CD4-positive, alpha-beta T cell (primary cell): Measurements from ENCODE around the gene LRP2. TPM values are rescaled to one million over a fixed set of nuclear protein-coding genes. Genes with fewer than 3 reads are reported as not detected.

Experiments
- ATAC-seq: fragments of 200-7000 bp; cut with Tn5 transposase; one replicate; pipeline ENCODE4 v1.10.0; 2022; ENCODE audit warnings: mild to moderate bottlenecking; ENCODE audit not compliant: poor library complexity
- CTCF ChIA-PET: fragments of 350-600 bp; sonication (Branson Sonifier 250); formaldehyde crosslinking; loops from one replicate; lab custom pipeline; 2021; ENCODE audit warnings: antibody characterized with exemption, inconsistent platforms; lab: Charles Lee
- POLR2A ChIA-PET: fragments of 350-600 bp; sonication (Branson Sonifier 250); formaldehyde crosslinking; loops from one replicate; lab custom pipeline; 2021; ENCODE audit warnings: antibody characterized with exemption, inconsistent platforms; lab: Charles Lee
- DNase-seq, 14 experiments: peaks; one replicate each; pipeline ENCODE4 v3.0.0-alpha.2; 2013 to 2020; ENCODE audit warnings: mixed read lengths in 2 of 14
- H3K27ac ChIP-seq, 2 donors: one replicate each; pipeline versions ENCODE4 v1.5.1 to v1.7.0; 2013; ENCODE audit warnings: low read length in 2 of 2, low read depth in 1 of 2, mild to moderate bottlenecking in 1 of 2
- H3K27me3 ChIP-seq, 2 experiments: 1 replicate in 1 of 2; 2 replicates in 1 of 2; pipeline versions ENCODE4 v1.6.1 to v1.7.0; 2013; ENCODE audit warnings: low read length in 2 of 2, control low read depth in 1 of 2, mild to moderate bottlenecking in 1 of 2, moderate library complexity in 1 of 2; ENCODE audit not compliant: insufficient read depth in 2 of 2, control insufficient read depth in 1 of 2
- H3K36me3 ChIP-seq: one replicate; pipeline ENCODE4 v1.6.1; 2013; ENCODE audit warnings: low read length, control low read depth; ENCODE audit not compliant: insufficient read depth
- H3K4me1 ChIP-seq: one replicate; pipeline ENCODE4 v1.6.1; 2013; ENCODE audit warnings: low read length, control low read depth; ENCODE audit not compliant: insufficient read depth
- H3K4me3 ChIP-seq: one replicate; pipeline ENCODE4 v1.5.1; 2013; ENCODE audit warnings: mild to moderate bottlenecking, low read length, moderate library complexity
- H3K9me3 ChIP-seq, 2 experiments: 1 replicate in 1 of 2; 2 replicates in 1 of 2; pipeline versions ENCODE4 v1.6.1 to v1.7.0; 2013; ENCODE audit warnings: low read length in 2 of 2, mild to moderate bottlenecking in 2 of 2, control low read depth in 1 of 2, moderate library complexity in 1 of 2; ENCODE audit not compliant: control insufficient read depth in 1 of 2, insufficient read depth in 1 of 2
- H3K27ac Mint-ChIP-seq: one replicate; pipeline ENCODE4 v1.8.0; 2020; ENCODE audit warnings: mixed read lengths
- H3K27me3 Mint-ChIP-seq: one replicate; pipeline ENCODE4 v1.8.0; 2021; ENCODE audit warnings: mixed read lengths
- H3K36me3 Mint-ChIP-seq: one replicate; pipeline ENCODE4 v1.8.0; 2021; ENCODE audit warnings: low read depth, mixed read lengths
- H3K4me1 Mint-ChIP-seq: one replicate; pipeline ENCODE4 v1.8.0; 2021; ENCODE audit warnings: low read depth, mixed read lengths
- H3K4me3 Mint-ChIP-seq: one replicate; pipeline ENCODE4 v1.8.0; 2020; ENCODE audit warnings: mild to moderate bottlenecking, mixed read lengths
- H3K9me3 Mint-ChIP-seq: one replicate; pipeline ENCODE4 v1.8.0; 2020; ENCODE audit warnings: mixed read lengths
- intact Hi-C, 2 experiments: fragments of 100-400 bp; cut with DNase I in 1 of 2; cut with micrococcal nuclease in 1 of 2; formaldehyde crosslinking; loops; one replicate each; pipeline versions ENCODE4 v1.15.1 to v1.9.0; 2023 to 2025; cut with DNase I, micrococcal nuclease
- total RNA-seq, 174 experiments: library from RNA in 2 of 174; stranded (reverse) in 2 of 174; gene quantifications; one replicate each; pipeline ENCODE4 v1.2.3 and lab custom pipeline; 2021 to 2026
- TF ChIP-seq, protein P1 (sequence below): fragments of 200-600 bp; IDR thresholded peaks from one replicate; pipeline ENCODE4 v1.8.0; 2022; ENCODE audit warnings: antibody characterized with exemption, mild to moderate bottlenecking

Gene LRP2
- total RNA-seq, 2 experiments from 2014 or later: 0.03 TPM; not detected in 1

GRCh38 chr2:169165791-169166190 lies 196.5 kb downstream of the LRP2 start:
- Histone ChIP-seq H3K9me3 (no peaks in the 10 kb centered on the region), H3K4me3 (no peak overlapping the region), H3K27ac (no peak overlapping the region), H3K4me1 (no peaks in the 10 kb centered on the region), H3K27me3 (no peaks in the 10 kb centered on the region), H3K36me3 (no peaks in the 10 kb centered on the region)
- no peaks in the 10 kb centered on the region for H3K36me3 Mint-ChIP-seq
- intact Hi-C loops: no loop called here
- ATAC-seq (no peak), DNase-seq (no peak)
- POLR2A ChIA-PET: no interaction called here
- H3K27ac Mint-ChIP-seq: no peak overlapping the region
- TF ChIP-seq, protein P1, sequence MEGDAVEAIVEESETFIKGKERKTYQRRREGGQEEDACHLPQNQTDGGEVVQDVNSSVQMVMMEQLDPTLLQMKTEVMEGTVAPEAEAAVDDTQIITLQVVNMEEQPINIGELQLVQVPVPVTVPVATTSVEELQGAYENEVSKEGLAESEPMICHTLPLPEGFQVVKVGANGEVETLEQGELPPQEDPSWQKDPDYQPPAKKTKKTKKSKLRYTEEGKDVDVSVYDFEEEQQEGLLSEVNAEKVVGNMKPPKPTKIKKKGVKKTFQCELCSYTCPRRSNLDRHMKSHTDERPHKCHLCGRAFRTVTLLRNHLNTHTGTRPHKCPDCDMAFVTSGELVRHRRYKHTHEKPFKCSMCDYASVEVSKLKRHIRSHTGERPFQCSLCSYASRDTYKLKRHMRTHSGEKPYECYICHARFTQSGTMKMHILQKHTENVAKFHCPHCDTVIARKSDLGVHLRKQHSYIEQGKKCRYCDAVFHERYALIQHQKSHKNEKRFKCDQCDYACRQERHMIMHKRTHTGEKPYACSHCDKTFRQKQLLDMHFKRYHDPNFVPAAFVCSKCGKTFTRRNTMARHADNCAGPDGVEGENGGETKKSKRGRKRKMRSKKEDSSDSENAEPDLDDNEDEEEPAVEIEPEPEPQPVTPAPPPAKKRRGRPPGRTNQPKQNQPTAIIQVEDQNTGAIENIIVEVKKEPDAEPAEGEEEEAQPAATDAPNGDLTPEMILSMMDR: no peak
- H3K4me1 Mint-ChIP-seq: no peaks in the 10 kb centered on the region
- H3K9me3 Mint-ChIP-seq: peaks cover 2% of the 10 kb centered on the region
- CTCF ChIA-PET: no interaction called here
- no peak overlapping the region for H3K4me3 Mint-ChIP-seq
- H3K27me3 Mint-ChIP-seq: peaks cover 53% of the 10 kb centered on the region

- peaks cover 47% of the 10 kb centered on the region for H3K27me3 Mint-ChIP-seq
- no peaks in the 10 kb centered on the region for H3K36me3 ChIP-seq
- no peak overlapping the region for H3K27ac ChIP-seq
- no peaks in the 10 kb centered on the region for H3K27me3 ChIP-seq
- H3K4me1 ChIP-seq: no peaks in the 10 kb centered on the region
- H3K9me3 Mint-ChIP-seq: peaks cover 2% of the 10 kb centered on the region
- H3K4me3 Mint-ChIP-seq: no peak overlapping the region
- TF ChIP-seq, protein P1: no peak
- no peaks in the 10 kb centered on the region for H3K4me1 Mint-ChIP-seq
- ChIA-PET CTCF (no interaction called here), POLR2A (no interaction called here)
- intact Hi-C loops: no loop called here
- no peak overlapping the region for H3K4me3 ChIP-seq
- no peaks in the 10 kb centered on the region for H3K36me3 Mint-ChIP-seq
- no peak overlapping the region for H3K27ac Mint-ChIP-seq
- no peak for DNase-seq
- ATAC-seq: no peak
- no peaks in the 10 kb centered on the region for H3K9me3 ChIP-seq
These were observed 198.0 kb downstream of the LRP2 start for GRCh38 chr2:169164311-169164710.

- ChIA-PET CTCF (interaction anchor here (1.0 kb wide), 1 partner anchor 9 kb away, joined by 3 read pairs; no protein-coding TSS in a partner anchor), POLR2A (no interaction called here)
- DNase-seq: no peak
- H3K36me3 ChIP-seq: no peaks in the 10 kb centered on the region
- TF ChIP-seq, protein P1: no peak
- no peak overlapping the region for H3K27ac Mint-ChIP-seq
- ATAC-seq: no peak
- no peaks in the 10 kb centered on the region for H3K27me3 ChIP-seq
- H3K9me3 ChIP-seq: no peaks in the 10 kb centered on the region
- no peaks in the 10 kb centered on the region for H3K4me1 ChIP-seq
- H3K4me3 ChIP-seq: no peak overlapping the region
- intact Hi-C loops: no loop called here
- no peak overlapping the region for H3K4me3 Mint-ChIP-seq
- H3K27me3 Mint-ChIP-seq: peaks cover 40% of the 10 kb centered on the region
- H3K27ac ChIP-seq: no peak overlapping the region
- no peaks in the 10 kb centered on the region for H3K9me3 Mint-ChIP-seq
- H3K36me3 Mint-ChIP-seq: no peaks in the 10 kb centered on the region
- no peaks in the 10 kb centered on the region for H3K4me1 Mint-ChIP-seq
These were observed 199.7 kb downstream of the LRP2 start for GRCh38 chr2:169162613-169163012.
